A204.1 (cell line): ENCODE results near the gene BEST2.
"Not testable (repeated sequence)": the region's sequence is repeated elsewhere in the genome, so short reads cannot be mapped to it uniquely, and the experiment has no call there.

Source experiments
- FAIRE-seq: peaks from 2 replicates; lab custom pipeline; 2012; peaks lifted over from hg19 to GRCh38; lab: Jason Lieb, UNC

Gene BEST2

DNA sequence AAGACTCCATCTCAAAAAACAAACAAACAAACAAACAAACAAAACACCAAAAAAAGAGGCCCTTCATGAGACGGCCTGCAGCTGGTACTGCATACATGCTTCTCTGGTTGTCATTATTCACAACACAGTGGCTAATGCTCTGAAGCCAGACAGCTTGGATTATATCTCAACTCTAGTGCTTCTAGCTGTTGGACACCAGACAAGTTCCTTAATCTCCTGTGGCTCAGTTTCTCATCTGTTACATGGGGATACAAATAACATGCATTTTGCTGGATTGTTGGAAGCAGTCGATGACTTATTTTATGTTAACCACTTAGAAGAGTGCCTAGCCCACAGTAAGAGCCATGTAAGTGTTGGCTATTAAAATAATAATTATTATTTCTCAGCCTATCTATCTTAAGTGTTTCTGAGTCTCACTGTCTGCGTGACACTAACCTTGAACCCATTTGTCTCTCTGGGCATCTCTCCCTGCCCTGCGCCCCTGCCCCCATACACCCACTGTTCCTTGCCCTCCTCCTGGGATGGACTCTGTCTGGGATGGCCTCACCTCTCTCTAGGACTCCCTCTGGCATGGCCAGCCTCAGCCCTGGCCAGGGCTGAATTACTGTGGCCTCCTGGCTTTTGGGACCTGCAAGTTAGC lies 36.6 kb downstream of the BEST2 start:
- no peak for FAIRE-seq

GRCh38 chr19:12788682-12789097 lies 37.1 kb downstream of the BEST2 start:
- FAIRE-seq, result no peak

DNA sequence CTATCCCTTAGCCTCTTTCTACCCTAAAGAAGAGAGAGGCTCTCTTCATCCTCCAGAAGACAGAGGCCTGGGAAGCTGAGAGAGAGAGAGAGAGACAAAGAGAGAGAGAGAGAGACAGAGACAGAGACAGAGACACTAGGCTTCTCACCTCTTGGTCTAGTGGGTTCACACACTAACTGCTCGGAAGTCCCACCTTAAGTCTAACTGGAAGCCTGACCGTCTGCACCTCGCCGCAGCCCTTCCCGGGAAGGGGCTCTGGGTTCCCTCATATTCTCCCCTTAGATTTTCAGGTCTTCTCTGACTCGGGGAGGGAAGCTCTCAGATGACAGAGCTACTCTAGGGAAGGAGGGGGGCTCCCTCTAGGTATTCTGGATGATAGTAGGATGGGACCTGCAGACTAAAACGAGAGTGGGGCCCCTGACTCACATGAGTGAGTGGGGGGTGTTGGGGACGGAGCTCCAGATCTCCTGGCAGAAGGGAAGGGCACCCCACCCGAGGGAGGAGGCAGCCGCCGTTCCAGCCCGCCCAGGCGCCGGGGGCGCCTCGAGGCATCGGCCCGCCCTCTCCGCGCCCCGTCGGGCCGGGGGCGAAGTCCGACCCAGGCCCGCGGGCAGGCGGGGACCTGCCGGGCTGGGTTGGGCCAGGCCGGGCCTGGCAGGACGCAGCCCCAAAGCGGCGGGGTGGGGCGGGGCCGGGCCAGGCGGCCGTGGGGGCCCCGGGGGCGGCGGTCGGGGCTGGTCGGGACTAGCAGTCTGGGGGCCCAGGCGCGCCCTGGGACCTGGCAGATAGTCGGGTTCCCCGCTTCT lies 37.7 kb downstream of the BEST2 start:
- FAIRE-seq, result no peak

DNA sequence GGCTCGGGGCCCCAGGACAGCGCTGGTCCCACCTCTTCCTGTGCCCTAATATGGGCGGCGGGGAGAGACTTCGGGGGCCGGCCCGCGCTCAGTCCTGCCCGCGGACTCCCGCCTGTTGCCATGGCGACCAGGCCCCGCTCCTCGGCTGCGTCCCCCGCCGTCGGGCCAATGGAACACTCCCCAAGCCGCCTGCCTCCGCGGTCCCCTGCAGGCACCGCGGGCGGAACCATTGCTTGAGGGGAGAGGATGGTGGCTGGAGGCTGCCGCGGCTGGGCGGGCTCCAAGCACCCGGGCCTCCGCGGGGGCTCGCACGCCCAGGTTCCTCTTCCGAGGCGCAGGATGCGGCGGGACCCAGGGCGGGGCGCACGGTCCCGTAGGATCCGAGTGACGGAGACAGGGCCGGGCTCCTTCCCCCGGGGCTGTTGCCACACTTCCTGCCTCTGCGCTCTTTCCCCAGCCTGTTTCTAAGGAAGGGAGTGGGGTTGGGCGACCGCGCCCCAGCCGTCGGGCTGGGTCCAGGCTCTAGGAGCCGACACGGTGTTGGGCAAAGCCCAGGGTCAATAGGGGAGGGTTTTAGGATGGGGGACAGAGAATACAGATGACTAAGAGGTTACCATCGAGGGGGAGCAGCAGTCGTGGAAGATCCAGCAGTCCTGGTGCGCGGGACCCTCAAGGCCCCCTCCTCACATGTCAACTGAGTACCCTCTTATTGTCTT lies 38.5 kb downstream of the BEST2 start:
- FAIRE-seq, result no peak

DNA sequence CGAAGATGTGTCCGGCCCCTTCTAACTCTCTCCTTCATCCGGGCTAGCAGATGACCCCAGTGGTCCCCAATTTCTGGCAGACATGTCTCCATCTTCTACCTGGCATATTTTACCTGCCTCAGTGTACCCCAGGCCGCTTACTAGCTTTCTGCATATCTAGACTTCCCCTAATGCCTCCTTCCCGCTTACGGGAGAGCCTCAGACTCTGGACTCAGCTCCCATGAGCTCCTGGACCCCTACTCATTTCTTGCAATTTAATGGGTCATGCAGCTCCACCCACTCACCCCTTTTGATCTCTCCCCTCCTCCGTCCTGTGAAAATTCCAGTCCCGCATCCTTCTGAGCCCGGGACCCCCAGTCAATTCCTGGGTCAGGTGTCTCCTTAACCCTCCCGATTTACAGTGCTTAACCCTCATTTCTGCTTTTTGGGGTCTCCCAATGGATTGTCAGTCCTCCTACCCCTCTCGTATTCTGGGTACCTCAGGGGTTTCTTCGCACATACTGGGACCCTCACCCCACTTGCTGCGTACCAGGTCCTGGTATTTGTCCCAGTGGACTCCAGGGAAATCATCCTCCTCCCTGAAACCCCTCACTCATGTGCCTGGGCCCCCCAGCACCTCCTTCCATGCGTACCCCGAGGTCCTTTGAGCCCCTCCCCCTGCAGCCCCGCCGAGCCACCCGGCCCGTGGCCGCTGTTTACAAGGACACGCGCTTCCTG lies 39.2 kb downstream of the BEST2 start:
- FAIRE-seq, result no peak

- no peak for FAIRE-seq
These were observed 39.9 kb downstream of the BEST2 start, which contains the start of gene JUNB for GRCh38 chr19:12791345-12792050. Gene JUNB (plus strand): TSS chr19:12791486. CDS start chr19:12791772, 286 bp downstream.

- FAIRE-seq, result no peak
These were observed 40.7 kb downstream of the BEST2 start for GRCh38 chr19:12792051-12792852.

DNA sequence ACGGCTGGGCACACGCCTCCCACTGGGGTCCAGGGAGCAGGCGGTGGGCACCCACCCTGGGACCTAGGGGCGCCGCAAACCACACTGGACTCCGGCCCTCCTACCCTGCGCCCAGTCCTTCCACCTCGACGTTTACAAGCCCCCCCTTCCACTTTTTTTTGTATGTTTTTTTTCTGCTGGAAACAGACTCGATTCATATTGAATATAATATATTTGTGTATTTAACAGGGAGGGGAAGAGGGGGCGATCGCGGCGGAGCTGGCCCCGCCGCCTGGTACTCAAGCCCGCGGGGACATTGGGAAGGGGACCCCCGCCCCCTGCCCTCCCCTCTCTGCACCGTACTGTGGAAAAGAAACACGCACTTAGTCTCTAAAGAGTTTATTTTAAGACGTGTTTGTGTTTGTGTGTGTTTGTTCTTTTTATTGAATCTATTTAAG lies 41.3 kb downstream of the BEST2 start:
- no peak for FAIRE-seq

GRCh38 chr19:12793290-12794195 lies 42.0 kb downstream of the BEST2 start:
- no peak for FAIRE-seq

GRCh38 chr19:12794196-12794941 lies 42.8 kb downstream of the BEST2 start:
- FAIRE-seq, result no peak

- FAIRE-seq, result no peak
These were observed 43.4 kb downstream of the BEST2 start for GRCh38 chr19:12794971-12795381.

GRCh38 chr19:12796146-12797071 lies 44.8 kb downstream of the BEST2 start:
- FAIRE-seq, result no peak

DNA sequence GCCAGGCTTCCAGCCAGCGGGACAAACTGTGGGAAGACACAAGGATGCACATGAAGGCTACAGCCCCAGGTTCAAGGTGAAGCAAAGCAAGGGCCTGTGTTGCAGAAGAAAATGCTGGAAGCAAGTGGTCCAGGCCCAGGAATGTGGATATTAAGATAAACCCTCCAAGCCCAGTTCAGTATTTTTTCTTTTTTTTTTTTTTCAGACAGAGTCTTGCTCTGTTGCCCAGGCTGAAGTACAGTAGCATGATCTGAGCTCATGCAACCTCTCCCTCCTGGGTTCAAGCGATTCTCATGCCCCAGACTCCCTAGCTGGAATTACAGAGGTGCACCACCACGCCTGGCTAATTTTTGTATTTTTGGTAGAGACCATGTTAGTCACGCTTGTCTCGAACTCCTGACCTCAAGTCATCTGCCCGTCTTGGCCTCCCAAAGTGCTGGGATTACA lies 45.6 kb downstream of the BEST2 start:
- FAIRE-seq, result no peak

DNA sequence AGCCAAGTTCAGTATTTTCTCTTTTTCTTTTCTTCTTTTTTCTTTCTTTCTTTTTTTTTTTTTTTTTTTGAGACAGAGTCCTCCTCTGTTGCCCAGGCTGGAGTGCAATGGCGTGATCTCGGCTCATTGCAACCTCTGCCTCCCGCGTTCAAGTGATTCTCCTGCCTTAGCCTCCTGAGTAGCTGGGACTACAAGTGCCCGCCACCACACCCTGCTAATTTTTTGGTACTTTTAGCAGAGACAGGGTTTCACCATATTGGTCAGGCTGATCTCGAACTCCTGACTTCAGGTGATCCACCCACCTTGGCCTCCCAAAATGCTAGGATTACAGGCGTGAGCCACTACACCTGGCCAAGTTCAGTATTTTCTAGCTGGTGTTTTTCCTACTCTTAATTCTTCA lies 46.0 kb downstream of the BEST2 start:
- FAIRE-seq, result not testable (repeated sequence)

GRCh38 chr19:12799742-12800465 lies 48.3 kb downstream of the BEST2 start:
- FAIRE-seq, result no peak

- no peak for FAIRE-seq
These were observed 48.8 kb downstream of the BEST2 start for GRCh38 chr19:12800466-12800770.

DNA sequence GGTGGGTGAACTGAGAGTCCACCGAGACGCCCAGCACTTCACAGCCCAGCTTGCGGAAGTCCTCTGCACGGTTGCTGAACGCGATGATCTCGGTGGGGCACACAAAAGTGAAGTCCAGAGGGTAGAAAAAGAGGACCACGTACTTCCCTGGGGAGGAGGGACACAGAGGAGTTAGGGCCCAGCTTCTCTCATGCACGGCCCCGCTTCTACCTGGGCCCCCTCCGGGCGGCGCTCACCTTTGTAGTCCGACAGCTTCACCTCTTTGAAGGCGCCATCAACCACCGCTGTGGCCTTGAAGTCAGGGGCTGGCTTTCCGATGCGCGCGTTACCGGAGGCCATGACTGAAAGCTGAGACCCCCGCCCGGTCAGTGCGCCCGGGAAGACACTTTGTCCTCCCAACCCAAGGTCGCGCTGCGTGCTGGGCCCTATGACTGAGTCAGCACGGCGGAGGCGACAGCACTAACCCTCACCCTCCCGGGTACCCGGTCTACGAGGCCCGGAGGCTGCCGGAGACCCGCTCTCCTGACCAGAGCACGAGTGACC lies 49.4 kb downstream of the BEST2 start:
- no peak for FAIRE-seq
